Measurements from ENCODE around the gene ESPN. TPM values are rescaled to one million over a fixed set of nuclear protein-coding genes. Genes with fewer than 3 reads are reported as not detected.

ESPN gene
- total and polyA plus RNA-seq, 2 of the 8 experiments (the other 6 are each of a cell fraction or from before 2014, with no cell fraction given) = 5.2 to 16.3 TPM

Small RNAs within 50 kb of the gene (microRNA-seq; reads per million reads assigned to microRNA genes)
- 0 reads per million in 2 experiments for gene MIR4252 (ENCODE audit: borderline microRNAs expressed in 2 of 2, borderline number of aligned reads in 2 of 2, borderline replicate concordance in 1 of 2)

Small RNAs within 50 kb of the gene (small RNA-seq; reads per million reads assigned to genes)
- gene MIR4252 (ENCODE audit: insufficient read depth) = not detected

Other genes with a start within 250 kb of the ESPN start
- 0.94 and 1.8 TPM in 2 replicates for gene CHD5, start 244.5 kb upstream of the ESPN start, total RNA-seq (2021; fragmentation: NEBNext Ultra II Directional; extraction: Animal tissue kit (Norgen Biotek cat#: 25700))
- gene CHD5, start 244.5 kb upstream of the ESPN start, polyA plus RNA-seq (2011; rRNA removed) = 0.42 and 0.58 TPM in 2 replicates
- gene RPL22, start 225.2 kb upstream of the ESPN start, total RNA-seq (2021; fragmentation: NEBNext Ultra II Directional; extraction: Animal tissue kit (Norgen Biotek cat#: 25700)) = 521 and 545 TPM in 2 replicates
- gene RPL22, start 225.2 kb upstream of the ESPN start, polyA plus RNA-seq (2011; rRNA removed) = 66.8 and 133 TPM in 2 replicates
- gene RNF207, start 218.7 kb upstream of the ESPN start, total RNA-seq (2021; fragmentation: NEBNext Ultra II Directional; extraction: Animal tissue kit (Norgen Biotek cat#: 25700)) = 3.9 and 4.2 TPM in 2 replicates
- 5.4 and 15.9 TPM in 2 replicates for gene RNF207, start 218.7 kb upstream of the ESPN start, polyA plus RNA-seq (2011; rRNA removed)
- gene ICMT, start 188.8 kb upstream of the ESPN start, total RNA-seq (2021; fragmentation: NEBNext Ultra II Directional; extraction: Animal tissue kit (Norgen Biotek cat#: 25700)) = 105 and 106 TPM in 2 replicates
- 67.4 and 68.4 TPM in 2 replicates for gene ICMT, start 188.8 kb upstream of the ESPN start, polyA plus RNA-seq (2011; rRNA removed)
- 54.3 and 67.9 TPM in 2 replicates for gene HES3, start 180.6 kb upstream of the ESPN start, total RNA-seq (2021; fragmentation: NEBNext Ultra II Directional; extraction: Animal tissue kit (Norgen Biotek cat#: 25700))
- 38.8 and 105 TPM in 2 replicates for gene HES3, start 180.6 kb upstream of the ESPN start, polyA plus RNA-seq (2011; rRNA removed)
- 5.7 and 6.1 TPM in 2 replicates for gene GPR153, start 163.7 kb upstream of the ESPN start, total RNA-seq (2021; fragmentation: NEBNext Ultra II Directional; extraction: Animal tissue kit (Norgen Biotek cat#: 25700))
- 8.1 and 15.6 TPM in 2 replicates for gene GPR153, start 163.7 kb upstream of the ESPN start, polyA plus RNA-seq (2011; rRNA removed)
- 150 and 151 TPM in 2 replicates for gene ACOT7, start 31.0 kb upstream of the ESPN start, total RNA-seq (2021; fragmentation: NEBNext Ultra II Directional; extraction: Animal tissue kit (Norgen Biotek cat#: 25700))
- gene ACOT7, start 31.0 kb upstream of the ESPN start, polyA plus RNA-seq (2011; rRNA removed) = 214 and 263 TPM in 2 replicates
- 0.15 and 0.36 TPM in 2 replicates for gene HES2, start 4.9 kb upstream of the ESPN start, total RNA-seq (2021; fragmentation: NEBNext Ultra II Directional; extraction: Animal tissue kit (Norgen Biotek cat#: 25700))
- 0.53 and 0.86 TPM in 2 replicates for gene HES2, start 4.9 kb upstream of the ESPN start, polyA plus RNA-seq (2011; rRNA removed)
- 9.3 and 10.7 TPM in 2 replicates for gene TNFRSF25, start 41.4 kb downstream of the ESPN start, total RNA-seq (2021; fragmentation: NEBNext Ultra II Directional; extraction: Animal tissue kit (Norgen Biotek cat#: 25700))
- 19.5 and 26.1 TPM in 2 replicates for gene TNFRSF25, start 41.4 kb downstream of the ESPN start, polyA plus RNA-seq (2011; rRNA removed)
- 12.5 and 13.8 TPM in 2 replicates for gene PLEKHG5, start 66.9 kb downstream of the ESPN start, total RNA-seq (2021; fragmentation: NEBNext Ultra II Directional; extraction: Animal tissue kit (Norgen Biotek cat#: 25700))
- 10.4 and 16.8 TPM in 2 replicates for gene PLEKHG5, start 66.9 kb downstream of the ESPN start, polyA plus RNA-seq (2011; rRNA removed)
- gene NOL9, start 129.7 kb downstream of the ESPN start, total RNA-seq (2021; fragmentation: NEBNext Ultra II Directional; extraction: Animal tissue kit (Norgen Biotek cat#: 25700)) = 38.1 and 42.9 TPM in 2 replicates
- 11.6 and 17.1 TPM in 2 replicates for gene NOL9, start 129.7 kb downstream of the ESPN start, polyA plus RNA-seq (2011; rRNA removed)
- 0.13 TPM in 1 of 2 replicates, not detected in the other for gene TAS1R1, start 130.5 kb downstream of the ESPN start, total RNA-seq (2021; fragmentation: NEBNext Ultra II Directional; extraction: Animal tissue kit (Norgen Biotek cat#: 25700))
- gene TAS1R1, start 130.5 kb downstream of the ESPN start, polyA plus RNA-seq (2011; rRNA removed) = 0.17 and 0.26 TPM in 2 replicates
- 21.4 and 28.2 TPM in 2 replicates for gene ZBTB48, start 155.2 kb downstream of the ESPN start, total RNA-seq (2021; fragmentation: NEBNext Ultra II Directional; extraction: Animal tissue kit (Norgen Biotek cat#: 25700))
- 28.8 and 35.7 TPM in 2 replicates for gene ZBTB48, start 155.2 kb downstream of the ESPN start, polyA plus RNA-seq (2011; rRNA removed)
- gene KLHL21, start 178.1 kb downstream of the ESPN start, total RNA-seq (2021; fragmentation: NEBNext Ultra II Directional; extraction: Animal tissue kit (Norgen Biotek cat#: 25700)) = 22.1 and 22.3 TPM in 2 replicates
- 11.9 and 25.4 TPM in 2 replicates for gene KLHL21, start 178.1 kb downstream of the ESPN start, polyA plus RNA-seq (2011; rRNA removed)
- gene PHF13, start 189.0 kb downstream of the ESPN start, total RNA-seq (2021; fragmentation: NEBNext Ultra II Directional; extraction: Animal tissue kit (Norgen Biotek cat#: 25700)) = 38.7 and 39.6 TPM in 2 replicates
- gene PHF13, start 189.0 kb downstream of the ESPN start, polyA plus RNA-seq (2011; rRNA removed) = 11.7 and 16.5 TPM in 2 replicates
- 12.4 and 15.3 TPM in 2 replicates for gene THAP3, start 200.1 kb downstream of the ESPN start, total RNA-seq (2021; fragmentation: NEBNext Ultra II Directional; extraction: Animal tissue kit (Norgen Biotek cat#: 25700))
- gene THAP3, start 200.1 kb downstream of the ESPN start, polyA plus RNA-seq (2011; rRNA removed) = 8.2 and 12.9 TPM in 2 replicates

All from H1 (cell line).